ENCODE measurements around the gene IGLL5. TPM values are rescaled to one million over a fixed set of nuclear protein-coding genes. Genes with fewer than 3 reads are reported as not detected.

Gene IGLL5
- total and polyA plus RNA-seq, 2 donors (not counting 3 experiments of a cell fraction or from before 2014, with no cell fraction given): not detected

GRCh38 chr22:22939588-22940368 lies 52.2 kb downstream of the IGLL5 start:
- no peaks in the 10 kb centered on the region for H3K9me3 ChIP-seq (replicated peaks; ENCODE audit: control insufficient read depth, insufficient read depth, low read length)
- DNase-seq (ENCODE audit: low read depth, low spot score): no peak
- CTCF ChIA-PET: no interaction called here
- H3K79me2 ChIP-seq (ENCODE audit: control insufficient read depth, insufficient read depth, low read length): no peaks in the 10 kb centered on the region
- no peak overlapping the region for H3K9ac ChIP-seq (replicated peaks; ENCODE audit: extremely low read depth, insufficient read depth, low read length)
- FAIRE-seq: no peak
- dilution Hi-C loops (cut with MboI; ENCODE audit: extremely low pct_ligation_motif_present, low sequenced_read_pairs): no loop called here
- H3K27ac ChIP-seq (ENCODE audit: insufficient read depth, low read depth, low read length): no peak overlapping the region
- H4K20me1 ChIP-seq (replicated peaks; ENCODE audit: control insufficient read depth, extremely low read depth, insufficient read depth, low read length): no peaks in the 10 kb centered on the region
- no peaks in the 10 kb centered on the region for H3K4me1 ChIP-seq (ENCODE audit: control insufficient read depth, extremely low read depth, insufficient read depth, low read length)
- POLR2A ChIA-PET: no interaction called here
- no peak for TF ChIP-seq MAX (IDR thresholded peaks at IDR 0.05; ENCODE audit: insufficient read depth, insufficient read length)
- no peak for TF ChIP-seq FOS (IDR thresholded peaks at IDR 0.05; ENCODE audit: borderline replicate concordance, insufficient read depth, low read length)
- peaks cover 0 to 3% of the 10 kb centered on the region in 2 experiments for H3K27me3 ChIP-seq (ENCODE audit: control insufficient read depth in 2 of 2, insufficient read depth in 2 of 2, low read length in 2 of 2)
- no TSS peak for BruUV-seq (replicated peaks)
- H3K4me2 ChIP-seq (ENCODE audit: insufficient read depth, low read length): no peak overlapping the region
- no peaks in the 10 kb centered on the region for H3K36me3 ChIP-seq (ENCODE audit: control insufficient read depth in 2 of 2, extremely low read depth in 1 of 2, insufficient read depth in 2 of 2, low read length in 2 of 2)
- H3K4me3 ChIP-seq (replicated peaks in 1 of 3; ENCODE audit: insufficient read depth in 1 of 3, low read depth in 1 of 3, low read length in 3 of 3): no peak overlapping the region
- H2AFZ ChIP-seq (ENCODE audit: low read depth, low read length): no peak overlapping the region
- H3K9me1 ChIP-seq (replicated peaks; ENCODE audit: control insufficient read depth, extremely low read depth, insufficient read depth, low read length): no peaks in the 10 kb centered on the region
- intact Hi-C loops (cut with micrococcal nuclease): no loop called here

GRCh38 chr22:22940961-22941605 lies 53.5 kb downstream of the IGLL5 start:
- dilution Hi-C loops (cut with MboI; ENCODE audit: extremely low pct_ligation_motif_present, low sequenced_read_pairs): no loop called here
- no peak overlapping the region for H3K4me3 ChIP-seq (replicated peaks in 1 of 3; ENCODE audit: insufficient read depth in 1 of 3, low read depth in 1 of 3, low read length in 3 of 3)
- H3K4me1 ChIP-seq (ENCODE audit: control insufficient read depth, extremely low read depth, insufficient read depth, low read length): no peaks in the 10 kb centered on the region
- ChIA-PET POLR2A (no interaction called here), CTCF (interaction anchor here (0.6 to 1.1 kb wide), 2 partner anchors 64 to 92 kb away, joined by 3 read pairs; no protein-coding TSS in a partner anchor)
- no peak overlapping the region for H3K9ac ChIP-seq (replicated peaks; ENCODE audit: extremely low read depth, insufficient read depth, low read length)
- BruUV-seq (replicated peaks): no TSS peak
- no peaks in the 10 kb centered on the region for H4K20me1 ChIP-seq (replicated peaks; ENCODE audit: control insufficient read depth, extremely low read depth, insufficient read depth, low read length)
- no peak overlapping the region for H2AFZ ChIP-seq (ENCODE audit: low read depth, low read length)
- FAIRE-seq (no peak), DNase-seq (ENCODE audit: low read depth, low spot score) (no peak)
- TF ChIP-seq CTCF (IDR thresholded peaks at IDR 0.05; ENCODE audit: extremely low read depth in 1 of 2, insufficient read depth in 1 of 2, low read depth in 1 of 2, low read length in 2 of 2) (no peak), FOS (IDR thresholded peaks at IDR 0.05; ENCODE audit: borderline replicate concordance, insufficient read depth, low read length) (no peak), MYC (IDR thresholded peaks at IDR 0.05; ENCODE audit: low read depth, low read length) (no peak), MAX (IDR thresholded peaks at IDR 0.05; ENCODE audit: insufficient read depth, insufficient read length) (no peak), JUN (IDR thresholded peaks at IDR 0.05; ENCODE audit: borderline replicate concordance, insufficient read depth, insufficient read length, low read depth) (no peak), EZH2 (IDR thresholded peaks at IDR 0.05; ENCODE audit: borderline replicate concordance, low read depth, low read length, severe bottlenecking) (no peak), GATA2 (IDR thresholded peaks at IDR 0.05; ENCODE audit: insufficient read depth, insufficient read length, low read depth, low read length) (no peak), POLR2AphosphoS5 (IDR thresholded peaks at IDR 0.05; ENCODE audit: insufficient read depth, low read depth, low read length) (no peak), POLR2A (IDR thresholded peaks at IDR 0.05; ENCODE audit: low read depth, low read length) (no peak)
- no peaks in the 10 kb centered on the region for H3K36me3 ChIP-seq (ENCODE audit: control insufficient read depth in 2 of 2, extremely low read depth in 1 of 2, insufficient read depth in 2 of 2, low read length in 2 of 2)
- intact Hi-C loops (cut with micrococcal nuclease): no loop called here
- no peaks in the 10 kb centered on the region for H3K9me3 ChIP-seq (replicated peaks; ENCODE audit: control insufficient read depth, insufficient read depth, low read length)
- peaks cover 0 to 3% of the 10 kb centered on the region in 2 experiments for H3K27me3 ChIP-seq (ENCODE audit: control insufficient read depth in 2 of 2, insufficient read depth in 2 of 2, low read length in 2 of 2)
- H3K4me2 ChIP-seq (ENCODE audit: insufficient read depth, low read length): no peak overlapping the region
- H3K27ac ChIP-seq (ENCODE audit: insufficient read depth, low read depth, low read length): no peak overlapping the region
- no peaks in the 10 kb centered on the region for H3K79me2 ChIP-seq (ENCODE audit: control insufficient read depth, insufficient read depth, low read length)
- H3K9me1 ChIP-seq (replicated peaks; ENCODE audit: control insufficient read depth, extremely low read depth, insufficient read depth, low read length): no peaks in the 10 kb centered on the region

Data from endothelial cell of umbilical vein (primary cell).